Fibroblast of the conjunctiva (primary cell): Measurements from ENCODE around the gene FOXG1.

ENCODE experiments used
- DNase-seq: peaks from one replicate; pipeline ENCODE4 v3.0.0-alpha.2; 2010; ENCODE audit warnings: low read depth

The FOXG1 gene

DNA sequence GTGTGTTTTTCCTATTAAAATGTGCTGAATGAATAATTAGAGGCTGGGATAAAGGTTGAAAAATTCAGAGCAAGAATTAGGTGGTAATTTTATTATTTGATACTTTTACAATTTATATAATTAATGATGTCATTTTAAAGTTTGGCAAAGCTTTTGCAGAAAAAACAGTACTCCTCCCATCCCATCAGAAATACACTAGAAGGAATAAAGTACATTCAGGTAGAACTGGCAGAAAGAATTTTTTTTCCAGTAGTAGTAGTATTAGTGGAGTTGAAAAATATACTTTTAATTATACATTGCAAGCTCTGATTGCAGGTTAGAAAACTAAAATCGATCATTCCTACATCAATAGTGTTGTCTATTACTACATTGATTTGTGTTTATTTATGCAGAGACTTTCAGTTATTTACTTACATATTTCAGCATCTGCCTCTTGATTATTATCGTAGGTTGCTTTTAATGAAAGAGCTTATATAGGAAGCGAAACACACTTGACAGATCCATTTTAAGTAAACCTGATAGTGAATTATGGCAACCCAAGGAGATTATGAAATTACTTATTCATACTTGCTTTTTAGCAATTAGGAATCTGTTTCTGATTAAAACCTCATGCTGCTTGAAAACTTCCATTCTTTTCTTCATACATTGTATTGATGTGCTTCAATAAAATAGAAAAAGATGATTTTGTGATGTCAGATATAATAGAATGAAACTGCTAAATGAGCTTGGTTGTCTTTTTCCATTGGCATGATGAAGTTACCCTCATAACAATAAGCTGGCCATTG, 10.1 kb downstream of the FOXG1 start:
- no peak for DNase-seq

DNA sequence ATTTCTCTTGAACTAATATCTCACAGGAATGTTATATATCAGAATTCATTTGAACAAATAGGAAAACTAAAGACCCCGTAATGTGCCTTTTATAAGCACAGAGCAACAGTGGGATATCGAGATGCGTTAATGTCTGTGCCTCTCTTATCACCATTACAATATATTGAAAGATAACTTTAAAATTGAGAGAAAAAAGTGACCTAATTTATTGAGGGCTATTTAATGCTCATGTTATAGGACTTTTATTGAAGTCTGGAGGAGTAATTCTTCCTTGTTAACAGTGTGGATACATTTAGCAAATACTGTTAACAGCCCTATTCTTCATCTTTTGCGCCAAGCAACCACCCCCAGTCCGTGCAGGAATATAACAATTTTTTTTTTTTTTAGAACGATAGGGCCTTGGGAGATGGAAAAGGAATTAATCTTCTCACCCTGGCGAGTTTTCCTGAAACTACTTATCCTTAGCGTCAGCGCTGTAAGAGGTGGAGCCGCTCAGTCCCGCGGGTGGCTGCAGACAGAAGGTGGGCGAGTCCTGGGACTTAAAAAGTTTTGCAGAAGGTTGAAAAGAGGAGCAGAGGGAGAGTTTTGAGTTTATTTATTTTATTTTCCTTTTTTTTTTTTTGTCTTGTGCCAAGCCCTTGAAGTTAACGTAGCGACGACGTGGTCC, 11.0 kb downstream of the FOXG1 start:
- no peak for DNase-seq

DNA sequence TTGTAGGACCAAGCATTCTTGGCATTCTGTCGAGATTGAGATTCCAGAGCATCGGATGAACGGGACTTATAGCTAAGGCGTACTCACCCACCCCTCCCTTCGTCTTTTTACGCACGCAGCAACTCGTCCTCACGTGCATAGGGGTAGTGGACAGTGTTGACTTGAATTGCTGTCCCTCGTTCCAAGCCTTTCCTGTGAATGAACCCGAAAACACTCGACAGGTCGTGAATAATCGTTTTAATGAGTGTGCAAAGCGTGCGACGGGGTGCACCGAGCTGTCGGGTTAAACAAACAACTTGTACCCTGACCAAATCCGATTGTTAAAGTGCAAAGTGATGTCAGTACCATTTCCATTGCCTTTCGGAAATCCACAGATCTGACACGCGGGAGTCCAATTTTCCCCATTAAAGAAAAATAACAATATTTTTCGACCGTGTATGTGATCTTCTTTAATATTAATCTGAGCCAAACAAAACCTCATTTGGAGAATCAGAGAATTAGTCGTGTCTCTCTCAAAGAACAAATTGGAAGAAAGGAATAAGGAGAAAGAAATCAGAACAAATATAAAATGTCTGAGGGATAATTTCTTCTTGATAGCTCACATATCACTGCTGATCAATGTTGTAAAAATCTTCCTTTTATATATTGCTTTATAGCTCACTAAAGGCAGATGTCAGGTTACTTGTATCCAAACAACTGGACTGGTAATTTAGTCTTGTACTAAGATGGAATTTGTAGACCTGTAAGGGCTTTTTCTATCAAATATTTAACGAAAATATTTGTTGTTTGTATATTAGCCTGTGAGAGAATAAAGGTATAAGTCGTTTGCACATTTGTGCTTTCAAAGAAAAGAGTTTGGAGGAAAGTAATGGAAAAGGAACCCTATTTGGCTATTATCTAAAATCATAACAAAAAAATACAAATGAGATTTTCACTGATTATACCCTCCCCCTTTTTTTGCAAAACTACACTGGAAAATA, 11.8 kb downstream of the FOXG1 start:
- no peak for DNase-seq

DNA sequence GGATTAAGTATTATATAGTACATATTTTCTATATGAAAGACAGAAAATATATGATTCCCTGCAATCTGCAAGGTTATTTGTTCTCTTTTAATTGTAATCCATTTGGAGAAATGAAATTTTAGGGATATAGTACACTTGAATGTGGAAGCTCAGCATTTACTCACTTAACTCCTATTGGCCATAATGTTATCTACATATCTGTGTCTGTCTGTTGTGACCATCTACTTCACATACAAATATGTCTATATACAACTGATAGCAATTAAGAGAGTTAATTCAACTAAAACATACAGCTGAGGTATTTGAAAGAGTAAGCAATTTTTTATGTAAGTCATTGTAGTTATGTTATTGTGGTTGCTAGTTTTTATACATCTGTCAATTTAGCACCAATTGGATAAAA, 12.9 kb downstream of the FOXG1 start:
- DNase-seq = no peak

DNA sequence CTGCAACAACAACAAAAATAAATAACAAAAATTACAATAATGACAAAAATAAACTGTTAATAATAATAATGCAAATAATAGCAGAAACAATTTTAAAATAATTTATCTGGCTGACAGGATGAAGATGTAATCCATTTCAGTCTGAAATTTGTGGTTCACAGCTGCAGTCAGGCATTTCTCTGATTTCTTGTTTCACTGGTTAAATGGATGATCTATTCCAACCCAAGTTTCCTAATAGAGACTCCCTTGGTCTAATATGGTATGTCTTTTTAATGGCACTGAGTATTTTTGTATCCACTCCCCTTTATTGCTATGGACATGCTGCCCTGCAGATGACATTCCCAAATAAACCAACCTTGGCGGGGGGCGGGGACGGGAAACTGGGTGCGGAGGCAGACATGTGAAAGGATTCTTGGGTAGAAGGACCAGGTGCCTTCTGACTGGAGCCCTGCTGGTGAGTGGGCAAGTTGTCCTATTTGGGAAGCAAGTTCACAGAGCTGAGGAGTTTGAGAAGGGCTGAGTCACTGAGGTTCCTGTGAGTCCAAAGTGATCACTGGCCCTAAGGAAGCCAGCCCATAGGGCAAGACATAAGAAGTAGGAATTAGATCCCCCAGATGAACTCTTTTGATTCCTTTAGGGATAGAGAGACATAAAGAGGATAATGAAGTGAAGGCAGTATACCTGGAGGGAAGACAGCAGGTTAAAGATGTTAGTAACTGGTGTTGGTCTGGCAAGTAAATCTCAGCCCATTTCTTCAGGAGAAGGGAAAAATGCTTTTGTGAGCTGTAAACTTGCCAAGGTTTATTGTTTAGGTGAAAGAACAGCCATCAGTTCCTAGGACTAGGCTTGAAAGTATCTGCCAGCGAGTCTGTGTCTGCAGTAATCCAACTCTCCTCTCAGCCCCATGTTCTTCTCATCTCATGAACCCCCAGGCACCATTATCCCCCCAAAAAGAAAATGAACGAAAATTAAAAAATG, 14.5 kb downstream of the FOXG1 start:
- DNase-seq = no peak

DNA sequence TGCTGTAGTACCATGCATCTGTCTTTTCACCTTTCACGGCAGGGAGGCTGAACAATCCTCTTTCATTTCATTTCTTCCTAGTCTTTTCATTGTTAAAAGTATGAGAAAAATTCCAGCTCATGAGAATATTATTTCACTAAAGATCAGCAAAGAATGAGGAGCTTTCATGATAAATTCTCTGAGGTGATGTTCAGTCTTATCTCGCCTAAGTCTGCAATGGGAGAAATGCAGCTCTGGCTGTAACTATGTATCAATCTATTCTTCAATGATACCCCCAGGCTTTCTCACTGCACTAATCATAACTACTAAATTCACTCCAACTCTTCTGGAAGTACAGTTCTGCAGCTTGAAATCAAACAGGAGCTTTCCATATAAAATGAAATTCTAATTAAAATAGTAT, 15.7 kb downstream of the FOXG1 start:
- no peak for DNase-seq

DNA sequence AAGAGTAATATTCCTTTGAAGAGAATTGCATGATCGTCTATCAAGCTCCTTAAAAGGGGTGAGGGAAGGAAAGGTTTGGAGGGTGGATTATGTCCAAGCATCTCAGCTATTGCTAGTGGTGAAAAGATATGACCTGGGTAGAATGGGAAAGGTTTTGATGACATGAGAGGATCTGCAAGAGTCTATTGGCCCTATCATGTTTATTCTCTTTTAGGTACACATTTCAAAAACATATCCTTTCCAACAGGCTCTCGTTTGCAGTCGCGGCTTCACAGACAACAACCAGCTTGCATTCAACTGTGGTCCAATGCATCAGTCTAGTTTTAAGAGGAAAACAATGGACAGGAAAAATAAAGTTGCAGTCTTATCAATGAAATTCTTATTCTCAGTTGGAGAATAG, 17.1 kb downstream of the FOXG1 start:
- DNase-seq = no peak

DNA sequence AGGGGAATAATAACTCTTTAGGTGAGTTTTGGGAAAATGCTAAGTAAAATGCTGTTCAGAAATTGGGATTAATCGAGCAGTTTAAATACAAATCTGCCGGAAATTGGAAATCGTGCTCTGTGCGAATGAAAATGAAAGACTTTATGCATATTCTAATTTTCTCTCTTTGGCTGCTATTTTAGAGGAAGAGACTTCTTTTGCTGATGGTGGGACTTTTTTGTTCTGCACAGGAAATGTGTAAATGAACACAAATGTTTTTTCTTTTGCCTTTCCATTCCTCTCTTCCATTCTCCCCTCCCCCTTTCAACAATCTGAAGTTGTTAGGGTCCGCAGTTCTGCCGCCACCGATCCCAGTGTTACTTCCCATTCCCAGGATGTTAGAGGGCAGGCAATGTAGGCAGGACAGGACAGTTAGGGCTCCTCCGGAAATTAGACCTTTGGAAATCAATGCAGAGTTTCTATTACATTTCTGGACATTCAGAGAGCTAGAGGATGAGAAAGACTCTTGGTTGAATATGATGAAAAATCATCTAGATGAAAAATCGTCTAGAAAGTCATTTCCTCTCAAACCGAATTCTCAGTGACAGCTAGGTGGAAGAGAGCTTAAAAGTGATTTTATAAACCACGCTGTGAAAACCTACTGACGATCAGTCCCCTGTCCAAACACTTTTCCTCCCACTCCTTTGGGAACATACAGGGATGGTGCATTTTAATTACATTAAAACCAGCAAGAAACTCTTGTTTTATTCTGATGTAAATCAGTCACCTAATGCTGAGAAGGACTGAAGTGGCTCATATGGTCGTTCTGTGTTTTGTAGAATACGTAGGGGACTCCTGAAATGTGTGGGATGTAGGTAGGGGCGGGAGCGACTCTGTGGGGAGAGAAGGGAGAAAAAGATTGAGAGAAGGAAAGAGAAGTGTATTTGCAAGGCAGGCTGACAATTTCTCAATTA, 17.8 kb downstream of the FOXG1 start:
- DNase-seq = no peak

DNA sequence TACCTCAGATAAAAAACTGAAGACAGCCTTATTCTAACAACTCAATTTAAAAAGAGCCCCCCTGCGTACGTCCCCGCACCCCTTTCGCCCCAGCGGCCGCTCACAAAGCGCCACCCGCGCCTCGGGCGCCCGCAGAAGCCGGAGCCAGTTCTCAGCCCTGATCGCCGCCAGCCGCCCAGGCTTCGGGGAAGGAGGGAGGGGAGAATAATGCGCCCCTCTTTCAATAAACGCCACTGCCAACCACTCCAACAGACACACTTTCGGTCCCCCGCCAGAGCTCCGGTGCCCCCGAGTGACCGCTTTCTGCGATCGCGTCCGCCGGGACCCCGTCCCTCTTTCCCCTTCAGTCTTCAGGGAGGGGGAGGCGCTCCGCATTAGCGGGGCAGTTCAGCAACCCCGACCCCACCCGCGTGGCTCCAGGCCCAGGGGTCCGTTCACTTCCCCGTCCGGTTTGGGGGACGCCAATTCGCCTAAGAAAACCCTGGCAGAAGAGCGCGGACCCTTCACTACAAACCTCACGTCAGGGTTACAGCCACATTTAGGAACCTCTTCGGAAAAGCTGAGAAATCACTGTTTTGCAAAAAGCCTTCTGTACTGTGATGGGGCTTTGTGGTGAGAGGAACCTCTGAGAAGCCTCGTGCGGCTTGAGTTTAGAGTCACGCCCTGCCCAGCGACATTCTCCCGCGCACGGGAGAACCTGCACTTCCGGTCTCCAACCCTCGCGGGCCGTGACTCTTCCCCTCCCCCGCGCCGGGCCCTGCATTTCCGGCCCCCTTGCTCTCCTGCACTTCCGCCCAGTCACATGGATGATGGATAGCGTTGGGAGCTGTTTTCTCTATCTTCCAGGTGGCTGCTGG, 18.7 kb downstream of the FOXG1 start:
- DNase-seq = peak; percentile 2

DNA sequence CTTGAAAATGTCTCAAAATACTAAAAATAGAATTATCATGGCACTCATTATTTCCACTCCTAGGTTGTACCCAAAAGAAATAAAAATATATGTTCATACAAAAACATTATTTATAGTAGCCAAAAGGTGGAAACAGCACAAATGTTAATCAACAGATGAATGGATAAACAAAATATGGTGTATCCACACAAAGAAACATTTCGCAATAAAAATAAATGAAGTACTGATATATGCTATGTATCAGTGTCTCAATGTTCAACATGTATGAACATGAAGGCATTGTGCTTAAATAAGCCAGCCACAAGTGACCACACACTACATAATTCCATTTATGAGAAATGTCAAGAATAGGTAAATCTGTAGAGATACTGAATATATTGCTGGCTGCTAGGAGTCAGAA, 40.9 kb downstream of the FOXG1 start:
- DNase-seq = no peak

DNA sequence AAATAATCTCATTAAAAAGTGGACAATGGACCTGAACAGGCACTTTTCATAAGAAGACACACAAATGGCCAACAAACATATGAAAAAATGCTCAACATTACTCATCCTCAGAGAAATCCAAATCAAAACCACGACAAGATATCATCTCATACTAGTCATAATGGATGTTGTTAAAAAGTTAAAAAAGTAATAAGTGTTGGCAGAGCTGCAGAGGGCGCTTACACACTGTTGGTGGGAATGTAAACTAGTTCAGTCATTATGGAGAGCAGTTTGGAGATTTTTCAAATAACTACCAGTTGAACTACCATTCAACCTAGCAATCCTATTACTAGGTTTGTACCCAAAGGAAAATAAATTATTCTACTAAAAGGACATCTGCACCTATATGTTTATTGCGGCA, 47.2 kb downstream of the FOXG1 start:
- DNase-seq = no peak
